Mesothelial cell of epicardium (in vitro differentiated cells): ENCODE results near the gene MAST3. TPM values are rescaled to one million over a fixed set of nuclear protein-coding genes. Genes with fewer than 3 reads are reported as not detected.

Experiments used
- DNase-seq, 2 experiments: peaks; one replicate each; pipeline ENCODE4 v3.0.0; 2021; ENCODE audit warnings: low spot score in 2 of 2; ENCODE audit not compliant: unreplicated experiment in 2 of 2
- H3K27ac Mint-ChIP-seq: 2 replicates; pipeline ENCODE4 v1.8.0; 2021; ENCODE audit warnings: mixed read lengths
- H3K27me3 Mint-ChIP-seq: 2 replicates; pipeline ENCODE4 v1.8.0; 2021; ENCODE audit warnings: low read depth, mixed read lengths
- H3K36me3 Mint-ChIP-seq: 2 replicates; pipeline ENCODE4 v1.8.0; 2021; ENCODE audit warnings: mixed read lengths
- H3K4me1 Mint-ChIP-seq: 2 replicates; pipeline ENCODE4 v1.8.0; 2021; ENCODE audit warnings: mixed read lengths
- H3K4me3 Mint-ChIP-seq: 2 replicates; pipeline ENCODE4 v1.8.0; 2021; ENCODE audit warnings: mild to moderate bottlenecking, moderate library complexity, mixed read lengths
- H3K9me3 Mint-ChIP-seq: 2 replicates; pipeline ENCODE4 v1.8.0; 2021; ENCODE audit warnings: mixed read lengths
- CTCF ChIP-seq: fragments of 200-600 bp; sonication (generic); IDR thresholded peaks from one replicate; pipeline ENCODE4 v1.5.0; 2021; ENCODE audit warnings: antibody characterized with exemption; ENCODE audit not compliant: unreplicated experiment
- total RNA-seq: library from RNA; stranded (reverse); gene quantifications from 3 replicates; pipeline ENCODE4 v1.2.1, GENCODE V29; 2021

Gene MAST3
- total RNA-seq, 1 donor from 2014 or later = 16.0 TPM

GRCh38 chr19:18123819-18124218 lies 26.2 kb downstream of the MAST3 start:
- no peak overlapping the region for H3K4me3 Mint-ChIP-seq
- peaks cover 9% of the 10 kb centered on the region for H3K4me1 Mint-ChIP-seq
- no peaks in the 10 kb centered on the region for H3K9me3 Mint-ChIP-seq
- TF ChIP-seq CTCF = no peak
- H3K27ac Mint-ChIP-seq = no peak overlapping the region
- H3K36me3 Mint-ChIP-seq = peaks cover 17% of the 10 kb centered on the region
- DNase-seq = no peak
- no peaks in the 10 kb centered on the region for H3K27me3 Mint-ChIP-seq

GRCh38 chr19:18126097-18126496 lies 28.5 kb downstream of the MAST3 start:
- Mint-ChIP-seq H3K27me3 (no peaks in the 10 kb centered on the region), H3K9me3 (no peaks in the 10 kb centered on the region), H3K27ac (no peak overlapping the region), H3K36me3 (peaks cover 23% of the 10 kb centered on the region), H3K4me1 (no peaks in the 10 kb centered on the region), H3K4me3 (no peak overlapping the region)
- DNase-seq = no peak
- no peak for TF ChIP-seq CTCF

GRCh38 chr19:18128044-18128443 lies 30.5 kb downstream of the MAST3 start:
- Mint-ChIP-seq H3K27me3 (no peaks in the 10 kb centered on the region), H3K9me3 (no peaks in the 10 kb centered on the region), H3K4me1 (no peaks in the 10 kb centered on the region), H3K27ac (no peak overlapping the region), H3K36me3 (peaks cover 30% of the 10 kb centered on the region), H3K4me3 (no peak overlapping the region)
- TF ChIP-seq CTCF = no peak
- DNase-seq = no peak

GRCh38 chr19:18128805-18129204 lies 31.2 kb downstream of the MAST3 start:
- no peak overlapping the region for H3K27ac Mint-ChIP-seq
- TF ChIP-seq CTCF = no peak
- H3K27me3 Mint-ChIP-seq = no peaks in the 10 kb centered on the region
- H3K9me3 Mint-ChIP-seq = no peaks in the 10 kb centered on the region
- no peak overlapping the region for H3K4me3 Mint-ChIP-seq
- H3K4me1 Mint-ChIP-seq = no peaks in the 10 kb centered on the region
- H3K36me3 Mint-ChIP-seq = peaks cover 26% of the 10 kb centered on the region
- no peak for DNase-seq

- Mint-ChIP-seq H3K4me1 (no peaks in the 10 kb centered on the region), H3K27ac (no peak overlapping the region), H3K36me3 (peaks cover 24% of the 10 kb centered on the region), H3K4me3 (no peak overlapping the region), H3K9me3 (no peaks in the 10 kb centered on the region), H3K27me3 (no peaks in the 10 kb centered on the region)
- TF ChIP-seq CTCF = no peak
- no peak for DNase-seq
Measured at GRCh38 chr19:18130523-18131242, 33.1 kb downstream of the MAST3 start.
